WTC11 (cell line): ENCODE data around the gene HAO2. TPM values are rescaled to one million over a fixed set of nuclear protein-coding genes. Genes with fewer than 3 reads are reported as not detected.

Experiments
- ATAC-seq: fragments of 200-7000 bp; cut with Tn5 transposase; 2 replicates; pipeline ENCODE4 v1.10.0; 2021; ENCODE audit warnings: mild to moderate bottlenecking, moderate library complexity
- CTCF ChIA-PET: fragments of 300-600 bp; sonication (Branson Sonifier 250); formaldehyde crosslinking; loops from one replicate; lab custom pipeline; 2021; ENCODE audit warnings: antibody characterized with exemption; lab: Charles Lee
- POLR2A ChIA-PET: fragments of 350-600 bp; sonication (Branson Sonifier 250); formaldehyde crosslinking; loops from one replicate; lab custom pipeline; 2021; ENCODE audit warnings: antibody characterized with exemption; lab: Charles Lee
- DNase-seq: peaks from one replicate; pipeline ENCODE4 v3.0.0; 2021; ENCODE audit warnings: low spot score
- H3K27ac Mint-ChIP-seq: 2 replicates; pipeline ENCODE4 v1.8.0; 2021; ENCODE audit warnings: mixed read lengths
- H3K27me3 Mint-ChIP-seq: 2 replicates; pipeline ENCODE4 v1.8.0; 2021; ENCODE audit warnings: low read depth, mild to moderate bottlenecking, moderate library complexity, mixed read lengths
- H3K36me3 Mint-ChIP-seq: 2 replicates; pipeline ENCODE4 v1.8.0; 2021; ENCODE audit warnings: mixed read lengths
- H3K4me1 Mint-ChIP-seq: 2 replicates; pipeline ENCODE4 v1.8.0; 2022; ENCODE audit warnings: mixed read lengths
- H3K4me3 Mint-ChIP-seq: 2 replicates; pipeline ENCODE4 v1.8.0; 2021; ENCODE audit warnings: mild to moderate bottlenecking, moderate library complexity, mixed read lengths
- H3K9me3 Mint-ChIP-seq: 2 replicates; pipeline ENCODE4 v1.8.0; 2021; ENCODE audit warnings: mixed read lengths
- ATF3 ChIP-seq: sonication (generic); formaldehyde crosslinking; conservative IDR thresholded peaks from 2 replicates; pipeline ENCODE4 v1.8.1; 2022; ENCODE audit warnings: mild to moderate bottlenecking, missing genetic modification reagents
- ATF6 ChIP-seq: sonication (generic); formaldehyde crosslinking; IDR thresholded peaks from 2 replicates; pipeline ENCODE4 v1.8.1; 2023; ENCODE audit warnings: mild to moderate bottlenecking, missing genetic modification reagents
- CTCF ChIP-seq: fragments of 200-600 bp; IDR thresholded peaks from 2 replicates; pipeline ENCODE4 v1.8.0; 2022; ENCODE audit warnings: antibody characterized with exemption
- ELF4 ChIP-seq: sonication (generic); formaldehyde crosslinking; IDR thresholded peaks from 2 replicates; pipeline ENCODE4 v1.8.1; 2022; ENCODE audit warnings: low read depth, mild to moderate bottlenecking, moderate library complexity, missing genetic modification reagents
- ERG ChIP-seq: fragments of 250-450 bp; sonication (Bioruptor Pico); IDR thresholded peaks from 2 replicates; pipeline ENCODE4 v1.8.0; 2021; ENCODE audit warnings: mild to moderate bottlenecking
- ETV6 ChIP-seq: sonication (generic); formaldehyde crosslinking; IDR thresholded peaks from 2 replicates; pipeline ENCODE4 v1.8.1; 2022; ENCODE audit warnings: mild to moderate bottlenecking, missing genetic modification reagents
- FOXP1 ChIP-seq: sonication (generic); formaldehyde crosslinking; IDR thresholded peaks from 2 replicates; pipeline ENCODE4 v1.8.0; 2022; ENCODE audit warnings: missing genetic modification reagents, mild to moderate bottlenecking, moderate library complexity, borderline replicate concordance
- GABPB1 ChIP-seq: sonication (generic); formaldehyde crosslinking; IDR thresholded peaks from 2 replicates; pipeline ENCODE4 v1.8.1; 2023; ENCODE audit warnings: mild to moderate bottlenecking, missing genetic modification reagents
- GTF2I ChIP-seq: fragments of 250-450 bp; sonication (Bioruptor Pico); conservative IDR thresholded peaks from 2 replicates; pipeline ENCODE4 v1.4.0; 2021; ENCODE audit warnings: mild to moderate bottlenecking
- KAT7 ChIP-seq: sonication (generic); formaldehyde crosslinking; IDR thresholded peaks from 2 replicates; pipeline ENCODE4 v1.8.1; 2023; ENCODE audit warnings: missing genetic modification reagents, mild to moderate bottlenecking, borderline replicate concordance
- MAX ChIP-seq: sonication (generic); formaldehyde crosslinking; IDR thresholded peaks from 2 replicates; pipeline ENCODE4 v1.8.0; 2022; ENCODE audit warnings: mild to moderate bottlenecking, missing genetic modification reagents
- NR1H2 ChIP-seq: sonication (generic); formaldehyde crosslinking; IDR thresholded peaks from 2 replicates; pipeline ENCODE4 v1.9.0; 2021; ENCODE audit warnings: mild to moderate bottlenecking, moderate library complexity, missing genetic modification reagents
- NR2C2 ChIP-seq: sonication (generic); formaldehyde crosslinking; IDR thresholded peaks from 2 replicates; pipeline ENCODE4 v1.8.0; 2022; ENCODE audit warnings: mild to moderate bottlenecking, missing genetic modification reagents
- SMAD4 ChIP-seq: sonication (generic); formaldehyde crosslinking; IDR thresholded peaks from 2 replicates; pipeline ENCODE4 v1.8.0; 2022; ENCODE audit warnings: mild to moderate bottlenecking, missing genetic modification reagents
- SP1 ChIP-seq: sonication (generic); formaldehyde crosslinking; conservative IDR thresholded peaks from 2 replicates; pipeline ENCODE4 v1.8.1; 2022; ENCODE audit warnings: missing genetic modification reagents
- USF2 ChIP-seq: sonication (generic); formaldehyde crosslinking; IDR thresholded peaks from 2 replicates; pipeline ENCODE4 v1.8.1; 2023; ENCODE audit warnings: mild to moderate bottlenecking, missing genetic modification reagents, moderate library complexity
- ZNF232 ChIP-seq: sonication (generic); formaldehyde crosslinking; IDR thresholded peaks from 2 replicates; pipeline ENCODE4 v1.8.0; 2022; ENCODE audit warnings: mild to moderate bottlenecking, missing genetic modification reagents
- ZNF281 ChIP-seq: sonication (generic); formaldehyde crosslinking; IDR thresholded peaks from 2 replicates; pipeline ENCODE4 v1.8.0; 2023; ENCODE audit warnings: mild to moderate bottlenecking, missing genetic modification reagents
- ZNF317 ChIP-seq: sonication (generic); formaldehyde crosslinking; IDR thresholded peaks from 2 replicates; pipeline ENCODE4 v1.8.1; 2023; ENCODE audit warnings: low read depth, mild to moderate bottlenecking, moderate library complexity, missing genetic modification reagents, borderline replicate concordance
- total RNA-seq: library from RNA; stranded (reverse); gene quantifications from 3 replicates; pipeline ENCODE4 v1.2.3, GENCODE V29; 2021

HAO2 gene
- total RNA-seq, 1 experiment from 2014 or later = 1.0 TPM

GRCh38 chr1:119374208-119374874 lies 5.8 kb downstream of the HAO2 start:
- no peak for ATAC-seq
- H3K27me3 Mint-ChIP-seq = peaks cover 3% of the 10 kb centered on the region; the same call in 1 of the 2 replicates
- no peak overlapping the region for H3K27ac Mint-ChIP-seq
- no peak overlapping the region for H3K4me3 Mint-ChIP-seq
- H3K4me1 Mint-ChIP-seq = peaks cover 25% of the 10 kb centered on the region
- no peak for TF ChIP-seq USF2 (CRISPR knock-in tag)
- no peak for TF ChIP-seq ELF4 (CRISPR knock-in tag)
- no peak for TF ChIP-seq ATF6 (CRISPR knock-in tag)
- no peak for TF ChIP-seq ZNF281
- no peak for TF ChIP-seq NR1H2 (CRISPR knock-in tag)
- no peak for TF ChIP-seq ETV6
- TF ChIP-seq NR2C2 (CRISPR knock-in tag) = no peak
- TF ChIP-seq FOXP1 (CRISPR knock-in tag) = no peak
- no peak for TF ChIP-seq GABPB1 (CRISPR knock-in tag)
- no peak for TF ChIP-seq SMAD4 (CRISPR knock-in tag)
- TF ChIP-seq ZNF317 (CRISPR knock-in tag) = no peak
- no peak for TF ChIP-seq GTF2I (CRISPR knock-in tag)
- no peak for TF ChIP-seq KAT7 (CRISPR knock-in tag)
- no peak for TF ChIP-seq SP1 (CRISPR knock-in tag)
- TF ChIP-seq ZNF232 (CRISPR knock-in tag) = no peak
- TF ChIP-seq MAX = no peak
- no peak for TF ChIP-seq ATF3
- no peak for TF ChIP-seq ERG
- no peak for TF ChIP-seq CTCF
- TF ChIP-seq, all 79 proteins: peak for 0
- Mint-ChIP-seq H3K36me3 (no peaks in the 10 kb centered on the region), H3K9me3 (peaks cover 13% of the 10 kb centered on the region)
- DNase-seq = no peak
- CTCF ChIA-PET = interaction anchor here (1.2 to 2.7 kb wide), 6 partner anchors 75 to 170 kb away, joined by 4 to 24 read pairs (median 14); no protein-coding TSS in a partner anchor
- POLR2A ChIA-PET = interaction anchor here (0.5 kb wide), 1 partner anchor 49 kb away, joined by 3 read pairs; no protein-coding TSS in a partner anchor
